ENCODE data around the gene LYZL2.

GRCh38 chr10:30631188-30631587 is 1.6 kb upstream of the LYZL2 start:
- TF ChIP-seq CTCF (IDR thresholded peaks at IDR 0.05) (no peak), POLR2A (IDR thresholded peaks at IDR 0.05) (no peak)

All from sigmoid colon (tissue), 3 donors.